HEK293 (cell line): ENCODE measurements around the gene PERM1.

Experiments used
- BCL6B ChIP-seq: fragments of 450-650 bp; formaldehyde crosslinking; IDR thresholded peaks from 2 replicates; pipeline ENCODE4 v1.5.1; 2017; ENCODE audit warnings: missing biosample characterization, missing genetic modification characterization
- GLI4 ChIP-seq: fragments of 450-650 bp; formaldehyde crosslinking; IDR thresholded peaks from 2 replicates; pipeline ENCODE4 v1.5.1; 2016; ENCODE audit warnings: missing biosample characterization, missing genetic modification characterization
- KLF16 ChIP-seq: fragments of 450-650 bp; formaldehyde crosslinking; IDR thresholded peaks from 2 replicates; pipeline ENCODE4 v1.5.1; 2017; ENCODE audit warnings: missing biosample characterization, missing genetic modification characterization
- MEIS1 ChIP-seq: sonication (generic); formaldehyde crosslinking; IDR thresholded peaks from 2 replicates; pipeline ENCODE4 v1.8.1; 2022; ENCODE audit warnings: missing genetic modification reagents, mild to moderate bottlenecking, borderline replicate concordance
- PRDM2 ChIP-seq: fragments of 450-650 bp; formaldehyde crosslinking; IDR thresholded peaks from 2 replicates; pipeline ENCODE4 v1.5.1; 2016; ENCODE audit warnings: missing biosample characterization, missing genetic modification characterization, borderline replicate concordance
- PRDM4 ChIP-seq: fragments of 450-650 bp; formaldehyde crosslinking; IDR thresholded peaks from 2 replicates; pipeline ENCODE4 v1.5.1; 2017; ENCODE audit warnings: missing biosample characterization, missing genetic modification characterization
- SP2 ChIP-seq: fragments of 450-650 bp; formaldehyde crosslinking; IDR thresholded peaks from 2 replicates; pipeline ENCODE4 v1.5.1; 2016; ENCODE audit warnings: missing biosample characterization, missing genetic modification characterization
- ZBTB10 ChIP-seq: fragments of 450-650 bp; formaldehyde crosslinking; IDR thresholded peaks from 2 replicates; pipeline ENCODE4 v1.5.1; 2016; ENCODE audit warnings: missing biosample characterization, missing genetic modification characterization
- ZNF19 ChIP-seq: fragments of 450-650 bp; formaldehyde crosslinking; IDR thresholded peaks from 2 replicates; pipeline ENCODE4; 2016; ENCODE audit warnings: missing biosample characterization, missing genetic modification characterization, low read depth
- ZNF274 ChIP-seq, 2 experiments: fragments of 200-500 bp in 1 of 2; fragments of 450-650 bp in 1 of 2; sonication (Bioruptor generic) in 1 of 2; formaldehyde crosslinking in 1 of 2; IDR thresholded peaks; 2 replicates each; pipeline versions ENCODE4 v1.5.1 to v1.6.1; 2014 to 2016; ENCODE audit warnings: borderline replicate concordance in 1 of 2, inconsistent platforms in 1 of 2, low read length in 1 of 2, missing biosample characterization in 1 of 2, missing genetic modification characterization in 1 of 2
- ZNF302 ChIP-seq: fragments of 450-650 bp; formaldehyde crosslinking; IDR thresholded peaks from 2 replicates; pipeline ENCODE4 v1.5.1; 2016; ENCODE audit warnings: missing biosample characterization, missing genetic modification characterization, low read depth
- ZNF324 ChIP-seq: fragments of 450-650 bp; formaldehyde crosslinking; IDR thresholded peaks from 2 replicates; pipeline ENCODE4 v1.5.1; 2016; ENCODE audit warnings: missing biosample characterization, missing genetic modification characterization
- ZNF341 ChIP-seq: fragments of 450-650 bp; formaldehyde crosslinking; IDR thresholded peaks from 2 replicates; pipeline ENCODE4; 2016; ENCODE audit warnings: low read depth, missing biosample characterization, missing genetic modification characterization
- ZNF529 ChIP-seq: fragments of 450-650 bp; formaldehyde crosslinking; IDR thresholded peaks from 2 replicates; pipeline ENCODE4 v1.5.1; 2017; ENCODE audit warnings: missing genetic modification characterization, missing biosample characterization; ENCODE audit not compliant: insufficient replicate concordance
- ZNF585B ChIP-seq: fragments of 450-650 bp; formaldehyde crosslinking; IDR thresholded peaks from 2 replicates; pipeline ENCODE4 v1.5.1; 2016; ENCODE audit warnings: missing biosample characterization, missing genetic modification characterization
- ZNF629 ChIP-seq: fragments of 450-650 bp; formaldehyde crosslinking; IDR thresholded peaks from 2 replicates; pipeline ENCODE4 v1.5.1; 2017; ENCODE audit warnings: missing biosample characterization, missing genetic modification characterization
- ZNF658 ChIP-seq: fragments of 450-650 bp; formaldehyde crosslinking; IDR thresholded peaks from 2 replicates; pipeline ENCODE4; 2016; ENCODE audit warnings: missing biosample characterization, missing genetic modification characterization
- ZNF692 ChIP-seq: fragments of 450-650 bp; formaldehyde crosslinking; IDR thresholded peaks from 2 replicates; pipeline ENCODE4 v1.5.1; 2016; ENCODE audit warnings: missing biosample characterization, missing genetic modification characterization
- ZNF777 ChIP-seq: fragments of 450-650 bp; formaldehyde crosslinking; IDR thresholded peaks from 2 replicates; pipeline ENCODE4 v1.5.1; 2017; ENCODE audit warnings: missing biosample characterization, missing genetic modification characterization, borderline replicate concordance
- ZSCAN16 ChIP-seq: fragments of 450-650 bp; formaldehyde crosslinking; IDR thresholded peaks from 2 replicates; pipeline ENCODE4 v1.5.1; 2016; ENCODE audit warnings: missing biosample characterization, missing genetic modification characterization

The PERM1 gene

GRCh38 chr1:925561-926421 is 56.1 kb downstream of the PERM1 start (continued):
- TF ChIP-seq ZNF341 (peak; percentile 27), ZNF19 (tag by site-specific recombination) (no peak), MEIS1 (no peak), ZSCAN16 (no peak), ZNF302 (tag by site-specific recombination) (no peak), PRDM4 (tag by site-specific recombination) (0 out of 2 replicates have a peak, but pooled peaks have one; percentile 27), ZBTB10 (tag by site-specific recombination) (peak; percentile 87), KLF16 (tag by site-specific recombination) (peak; percentile 54; the same call in 1 of the 2 replicates), PRDM2 (tag by site-specific recombination) (no peak), ZNF585B (no peak), ZNF629 (peak; percentile 46), ZNF274 (IDR thresholded peaks at IDR 0.05; ENCODE audit: low read length) (no peak), ZNF274 (tag by site-specific recombination; IDR thresholded peaks at IDR 0.05; ENCODE audit: borderline replicate concordance) (no peak), ZNF324 (no peak), GLI4 (tag by site-specific recombination) (no peak), ZNF692 (tag by site-specific recombination) (peak; percentile 81), ZNF777 (no peak), SP2 (tag by site-specific recombination) (peak; percentile 84), ZNF529 (tag by site-specific recombination) (no peak), BCL6B (tag by site-specific recombination) (no peak), ZNF658 (tag by site-specific recombination) (no peak)
